Activated T-helper 1 cell treated with Interleukin-2 at 50 U/mL for 16 hours (primary cell): ENCODE results near the gene UBASH3A.

Experiments used
- DNase-seq: peaks from one replicate; pipeline ENCODE4 v3.0.0-alpha.2; 2020; ENCODE audit warnings: low read depth

UBASH3A gene

GRCh38 chr21:42490720-42491119 lies 87.0 kb downstream of the UBASH3A start:
- no peak for DNase-seq

DNA sequence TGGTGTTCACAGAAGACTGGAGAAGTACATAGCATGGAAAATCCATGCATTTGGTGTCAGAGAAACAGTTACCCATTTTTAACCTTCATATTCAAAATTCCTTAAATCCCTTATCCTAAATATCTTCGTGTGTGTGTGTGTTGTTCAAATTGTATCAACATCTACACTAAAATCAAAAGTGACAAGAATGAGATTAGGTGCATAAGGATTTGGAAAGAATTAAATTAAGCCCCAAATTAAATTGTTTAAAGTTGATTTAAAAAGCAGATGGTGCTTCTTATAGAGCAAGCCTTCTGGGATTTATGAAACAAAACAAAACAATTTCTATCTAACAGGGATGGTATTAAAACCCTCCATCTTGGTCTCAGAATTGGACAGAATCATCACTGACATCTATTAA lies 87.6 kb downstream of the UBASH3A start:
- DNase-seq = no peak

- DNase-seq = no peak
Measured at GRCh38 chr21:42492201-42492600, 88.5 kb downstream of the UBASH3A start.

GRCh38 chr21:42493109-42494060 lies 89.7 kb downstream of the UBASH3A start:
- DNase-seq = no peak

DNA sequence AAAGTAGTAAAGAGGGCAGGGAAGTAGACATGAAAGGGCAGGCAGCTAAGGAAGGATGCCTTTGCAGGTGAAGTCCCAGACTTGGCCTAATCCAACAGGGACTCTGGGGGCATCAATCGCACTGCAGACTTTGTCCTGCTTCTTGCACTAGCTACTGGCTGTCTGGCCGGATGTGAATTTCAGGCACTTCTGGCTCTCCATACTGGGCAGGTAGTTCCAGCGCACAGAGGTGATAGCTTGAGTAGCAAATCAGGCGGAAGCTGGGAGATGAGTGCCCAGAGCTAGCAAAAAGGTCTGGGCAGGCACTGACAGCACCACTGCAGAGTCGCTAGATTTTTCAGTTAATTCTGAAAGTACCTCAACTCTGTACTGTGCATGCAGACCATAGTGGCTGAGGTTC lies 91.3 kb downstream of the UBASH3A start:
- no peak for DNase-seq

DNA sequence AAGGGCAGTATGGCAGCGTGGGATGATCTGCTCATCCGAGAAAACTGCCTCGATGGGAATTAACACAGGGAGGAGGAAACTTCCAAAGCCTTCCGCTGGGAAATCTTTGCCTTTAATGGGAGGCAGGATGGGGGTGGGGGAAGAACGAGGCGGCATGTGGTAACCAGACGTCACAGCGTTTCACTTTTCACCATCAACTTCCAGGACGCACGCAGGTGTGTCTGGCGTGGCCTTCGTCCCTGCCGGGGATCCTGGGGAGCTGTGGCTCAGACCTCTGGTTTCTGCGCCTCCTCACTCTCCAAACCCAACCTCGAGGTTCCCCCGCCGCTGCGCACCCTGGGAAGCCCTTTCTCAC lies 92.0 kb downstream of the UBASH3A start:
- no peak for DNase-seq

DNA sequence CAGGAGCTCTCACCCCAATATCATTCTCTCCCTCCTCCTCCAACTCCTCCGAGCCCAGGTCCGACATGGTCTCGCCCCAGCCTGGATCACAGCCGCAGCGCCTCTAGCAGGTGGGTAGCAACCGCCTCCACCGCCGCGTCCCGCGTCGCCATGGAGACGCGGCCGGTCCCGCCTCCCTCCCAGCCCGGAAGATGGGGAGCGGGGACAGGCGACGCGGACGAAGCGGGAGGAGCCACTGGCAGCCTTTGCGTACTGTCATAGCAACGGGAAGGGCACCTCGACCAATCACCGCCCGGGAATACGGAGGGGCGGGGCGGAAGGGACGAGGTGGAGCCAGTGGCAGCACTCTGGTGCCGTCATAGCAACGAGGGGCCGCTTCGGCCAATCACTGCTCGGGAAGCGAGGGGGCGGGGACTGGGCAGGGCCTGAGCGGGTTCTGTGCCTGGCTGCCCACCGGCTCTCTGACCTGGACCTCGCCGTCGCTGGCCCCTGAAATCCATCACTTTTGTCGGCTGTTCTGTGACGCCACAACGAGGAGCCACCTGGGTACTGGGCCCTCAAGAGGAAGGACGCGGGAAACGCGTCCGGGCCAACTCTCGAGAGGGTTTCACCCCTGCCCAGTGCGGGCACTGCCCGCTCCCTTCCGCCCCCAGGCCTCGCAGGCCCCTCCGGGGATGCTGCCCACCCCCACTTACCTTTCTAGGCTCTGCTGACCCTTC lies 92.6 kb downstream of the UBASH3A start, which contains the start of gene RSPH1:
RSPH1 (minus strand) TSS at position 105 of the 719 bp plus-strand sequence; CDS start at position 67, 38 bp downstream.
- DNase-seq = peak; percentile 100

DNA sequence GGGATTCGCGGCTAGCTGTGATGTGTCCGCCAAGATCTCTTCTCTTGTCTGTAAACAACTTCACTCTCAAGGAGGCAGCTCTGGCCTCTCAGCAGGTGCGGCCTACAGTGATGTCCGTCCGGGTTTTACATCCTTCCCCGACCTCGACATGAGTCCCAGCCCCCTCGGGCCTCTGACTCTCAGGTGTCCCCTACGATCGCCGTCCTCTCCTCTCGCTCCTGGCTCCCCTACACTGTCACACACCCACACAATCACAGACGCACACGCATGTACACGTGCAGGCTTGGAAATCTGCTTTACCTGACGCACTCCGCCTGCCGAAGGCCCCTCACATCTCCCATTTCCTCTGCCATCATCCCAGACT lies 93.1 kb downstream of the UBASH3A start:
- DNase-seq = no peak
